GM19043 (cell line): Measurements from ENCODE around the gene RNU1-3.
"Not testable (repeated sequence)": the region's sequence is repeated elsewhere in the genome, so short reads cannot be mapped to it uniquely, and the experiment has no call there.

Source experiments
- ATAC-seq: cut with Tn5 transposase; IDR thresholded peaks from one replicate; pipeline ENCODE4 v1.9.1; 2021; ENCODE audit warnings: low read depth; ENCODE audit not compliant: unreplicated experiment

RNU1-3 gene

GRCh38 chr1:16641159-16641975, 25.4 kb downstream of the RNU1-3 start:
- not testable (repeated sequence) for ATAC-seq

GRCh38 chr1:16639091-16640031, 27.4 kb downstream of the RNU1-3 start:
- not testable (repeated sequence) for ATAC-seq

DNA sequence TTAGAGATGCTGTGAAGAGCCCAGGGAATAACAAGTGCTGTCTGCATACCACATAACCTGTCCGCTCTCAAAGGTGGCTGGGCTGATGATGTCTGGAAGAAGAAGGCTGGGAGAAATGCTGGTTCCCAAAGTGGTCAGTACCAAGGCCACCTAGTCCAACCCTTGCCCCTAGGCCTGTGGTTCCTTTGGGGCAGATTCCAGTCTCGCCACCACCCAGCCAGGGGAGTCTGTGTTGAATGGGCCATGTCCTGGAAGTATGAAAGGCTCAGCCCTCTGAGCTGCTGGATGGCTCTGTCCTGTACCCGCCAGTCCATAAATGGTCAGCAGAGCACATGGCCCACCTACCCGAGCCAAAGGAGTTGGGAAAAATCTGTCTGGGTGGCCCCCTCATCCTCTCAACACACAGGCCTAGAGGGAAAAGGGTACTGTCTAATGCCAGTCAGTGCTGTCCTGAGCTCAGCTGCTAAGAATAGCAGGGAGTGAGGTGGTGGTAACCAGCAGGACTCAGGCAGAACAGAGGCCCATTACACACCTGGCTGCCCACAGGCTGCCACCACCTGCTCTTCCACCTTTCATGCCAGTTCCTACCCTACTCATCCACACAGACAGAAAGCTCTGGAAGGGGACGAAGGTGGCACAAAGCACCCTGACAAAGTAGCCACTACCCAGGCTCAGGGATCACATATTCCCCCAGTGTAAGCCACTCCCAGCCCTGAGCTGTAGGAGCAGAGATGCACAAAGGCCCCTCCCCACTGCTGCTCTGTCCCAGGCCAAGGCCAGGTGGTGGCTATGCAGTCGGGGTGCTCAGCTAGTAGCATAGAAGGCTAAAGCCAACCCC, 28.6 kb downstream of the RNU1-3 start:
- not testable (repeated sequence) for ATAC-seq

- not testable (repeated sequence) for ATAC-seq
Measured at GRCh38 chr1:16636551-16637195, 30.1 kb downstream of the RNU1-3 start.

DNA sequence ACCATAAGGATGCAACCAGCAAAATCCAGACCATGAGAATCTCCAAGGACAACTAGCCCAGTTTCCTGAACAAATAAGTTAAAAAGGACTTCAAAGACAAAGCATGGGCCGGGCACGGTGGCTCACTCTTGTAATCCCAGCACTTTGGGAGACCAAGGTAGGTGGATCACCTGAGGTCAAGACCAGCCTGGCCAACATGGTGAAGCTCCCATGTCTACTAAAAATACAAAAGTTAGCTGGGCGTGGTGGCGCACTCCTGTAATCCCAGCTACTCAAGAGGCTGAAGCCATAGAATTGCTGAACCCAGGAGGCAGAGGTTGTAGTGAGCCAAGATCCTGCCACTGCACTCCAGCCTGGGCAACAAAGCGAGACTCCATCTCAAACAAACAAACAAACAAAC, 30.8 kb downstream of the RNU1-3 start:
- ATAC-seq: not testable (repeated sequence)

GRCh38 chr1:16633540-16634282, 33.0 kb downstream of the RNU1-3 start:
- not testable (repeated sequence) for ATAC-seq

- not testable (repeated sequence) for ATAC-seq
Measured at GRCh38 chr1:16632044-16632850, 34.5 kb downstream of the RNU1-3 start.

DNA sequence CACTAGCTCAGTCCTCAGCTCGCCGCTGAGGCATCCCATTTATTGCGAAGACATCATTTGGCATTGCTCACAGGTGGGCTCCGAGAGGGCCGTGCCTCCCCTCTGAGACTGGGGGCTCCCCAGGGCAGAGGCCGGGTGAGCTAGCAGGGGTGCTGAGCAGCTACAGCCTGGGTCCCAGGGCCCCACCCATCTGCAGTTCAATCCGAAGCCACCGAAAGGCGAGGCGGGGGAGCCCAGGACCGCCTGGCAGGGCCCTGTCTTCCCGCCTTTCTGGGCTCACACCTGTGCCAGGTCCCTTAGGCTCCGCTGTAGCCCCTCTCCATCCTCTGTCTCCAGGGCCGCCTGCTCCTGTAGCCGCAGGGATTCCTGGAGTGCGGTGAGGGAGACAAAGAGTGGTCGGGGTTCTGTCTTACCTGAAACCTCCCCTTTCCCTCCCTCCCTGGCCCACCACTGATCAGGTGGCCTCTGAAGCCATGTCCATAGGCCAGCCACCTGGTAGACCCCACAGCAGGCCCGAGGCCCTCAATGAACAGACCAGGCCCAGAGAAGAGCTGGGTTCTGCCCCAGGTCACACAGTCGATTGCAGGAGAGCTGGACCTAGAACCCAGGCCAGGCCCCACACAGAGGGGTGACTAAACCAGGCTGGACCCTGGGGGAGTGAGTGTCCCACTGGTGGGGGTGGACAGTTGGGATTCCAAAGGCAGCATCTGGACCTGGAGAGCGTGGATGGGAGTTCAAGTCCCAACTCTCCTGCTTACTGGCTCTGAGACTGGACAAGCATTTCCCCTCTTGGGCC, 35.3 kb downstream of the RNU1-3 start:
- no peak for ATAC-seq

GRCh38 chr1:16630661-16631247, 36.0 kb downstream of the RNU1-3 start:
- no peak for ATAC-seq

- not testable (repeated sequence) for ATAC-seq
Measured at GRCh38 chr1:16629916-16630530, 36.7 kb downstream of the RNU1-3 start.

DNA sequence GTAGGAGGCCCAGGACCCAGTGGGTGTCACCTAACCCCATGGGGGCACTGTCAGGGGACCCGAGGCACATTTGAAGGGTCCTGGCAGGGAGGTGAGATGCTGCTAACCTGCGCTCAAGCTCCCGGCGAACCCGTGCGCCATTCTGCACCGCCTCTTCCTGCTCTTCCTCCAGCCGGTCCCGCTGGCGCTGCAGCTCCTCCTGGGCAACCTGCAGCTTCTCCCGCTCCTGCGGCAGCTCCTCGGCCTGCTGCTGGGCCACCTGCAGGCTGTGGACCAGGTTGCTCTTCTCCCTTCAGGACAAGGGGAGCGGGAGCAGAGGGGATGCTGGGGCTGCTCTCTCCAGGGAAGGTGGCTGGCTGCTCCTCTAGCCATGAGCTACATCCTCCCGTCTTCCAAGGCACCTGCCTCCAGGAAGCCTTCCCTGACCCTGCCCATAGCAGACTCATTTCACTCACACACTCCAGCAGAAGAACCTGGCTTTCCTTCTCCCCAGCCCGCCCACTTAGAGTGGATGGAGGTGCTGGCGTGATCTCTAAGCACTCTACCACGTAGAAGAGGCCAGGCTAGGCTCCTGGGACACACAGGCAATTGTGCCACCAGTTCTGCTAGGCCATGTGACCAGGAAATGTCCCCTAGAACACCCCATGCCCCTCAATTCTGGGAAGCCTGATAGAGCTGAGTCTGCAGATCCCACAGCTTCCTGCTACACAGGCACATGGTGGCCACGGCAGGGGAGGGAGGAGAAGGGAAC, 38.2 kb downstream of the RNU1-3 start:
- ATAC-seq: no peak

DNA sequence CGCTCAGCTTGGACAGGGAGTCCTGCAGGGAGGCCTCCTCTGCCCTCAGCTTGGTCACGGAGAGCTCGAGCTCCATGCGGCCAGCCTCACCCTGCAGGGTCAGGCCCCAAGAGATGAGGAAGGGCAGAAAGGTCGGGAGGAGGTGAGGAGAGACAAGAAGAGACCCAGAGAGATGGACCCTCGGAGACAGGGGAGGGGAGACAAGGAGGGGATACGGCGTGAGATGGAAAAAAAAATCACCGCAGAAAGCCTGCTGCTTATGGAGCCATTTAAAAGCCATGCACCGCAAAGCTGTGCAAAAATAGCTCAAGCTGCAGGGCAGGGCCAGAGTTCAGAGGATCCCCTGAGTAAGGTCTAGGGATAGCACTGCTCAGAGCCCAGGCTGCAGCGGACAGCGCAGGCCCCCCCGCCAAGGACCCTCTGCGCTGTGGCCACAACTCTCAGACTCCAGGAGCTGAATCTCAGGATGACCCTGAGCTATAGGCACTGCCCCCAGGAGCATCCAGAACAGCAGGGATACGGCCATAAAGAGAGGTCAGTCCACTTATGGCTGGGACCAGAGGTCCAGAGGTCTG, 40.3 kb downstream of the RNU1-3 start:
- not testable (repeated sequence) for ATAC-seq

GRCh38 chr1:16625497-16626408, 41.0 kb downstream of the RNU1-3 start:
- no peak for ATAC-seq

GRCh38 chr1:16623812-16624719, 42.7 kb downstream of the RNU1-3 start:
- not testable (repeated sequence) for ATAC-seq
